Globus pallidus (tissue), 1 donor: Measurements from ENCODE around the gene ANKLE2.
"Not testable (repeated sequence)": the region's sequence is repeated elsewhere in the genome, so short reads cannot be mapped to it uniquely, and the experiment has no call there.

Experiments
- DNase-seq: peaks from one replicate; pipeline ENCODE4 v3.0.0-alpha.2; 2015; ENCODE audit warnings: low spot score

The ANKLE2 gene

DNA sequence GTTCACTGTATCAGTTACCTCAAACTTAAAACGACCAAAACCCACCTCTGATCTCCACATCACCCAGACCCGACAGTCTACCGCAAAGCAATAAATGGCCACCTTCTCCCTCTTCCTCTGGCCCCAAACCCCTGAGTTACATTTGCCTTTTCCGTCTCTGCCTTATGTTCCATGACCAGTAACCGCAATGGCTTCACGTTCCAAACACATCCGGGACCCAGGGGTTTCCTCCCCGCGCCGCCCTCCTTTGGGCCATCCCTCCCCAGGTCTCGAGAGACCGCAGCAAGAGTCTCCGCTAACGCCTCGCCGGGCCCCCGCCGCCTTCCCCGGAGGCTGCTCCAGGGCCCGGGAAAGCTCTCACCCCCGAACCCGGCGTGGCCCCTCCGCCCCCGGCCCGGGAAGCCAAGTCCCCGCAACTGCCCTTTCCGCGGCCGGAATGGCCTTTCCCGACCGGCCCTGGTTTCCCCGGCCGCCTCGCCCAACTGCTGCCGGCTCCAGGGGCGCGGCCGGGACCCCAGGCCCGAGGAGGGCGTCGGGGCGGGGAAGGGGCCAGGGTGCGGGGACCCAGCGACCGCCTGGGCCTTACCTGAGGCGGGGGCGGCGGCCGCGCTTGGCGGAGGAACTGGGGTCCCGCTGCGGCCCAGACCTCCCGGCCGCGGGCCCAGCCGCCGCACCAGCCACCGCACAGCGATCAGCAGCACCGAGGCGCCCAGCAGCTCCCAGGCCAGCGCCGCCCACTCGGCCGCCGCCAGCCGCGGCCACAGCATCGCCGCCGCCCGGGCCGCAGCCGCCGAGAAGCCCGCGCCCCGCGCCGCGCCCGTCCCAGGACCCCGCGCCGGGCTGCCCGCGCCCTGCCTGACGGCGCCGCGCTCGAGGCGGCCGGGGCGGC lies at the start of gene ANKLE2:
ANKLE2 (minus strand) TSS at position 801 of the 889 bp plus-strand sequence; CDS start at position 767, 34 bp downstream.
- DNase-seq, result no peak

DNA sequence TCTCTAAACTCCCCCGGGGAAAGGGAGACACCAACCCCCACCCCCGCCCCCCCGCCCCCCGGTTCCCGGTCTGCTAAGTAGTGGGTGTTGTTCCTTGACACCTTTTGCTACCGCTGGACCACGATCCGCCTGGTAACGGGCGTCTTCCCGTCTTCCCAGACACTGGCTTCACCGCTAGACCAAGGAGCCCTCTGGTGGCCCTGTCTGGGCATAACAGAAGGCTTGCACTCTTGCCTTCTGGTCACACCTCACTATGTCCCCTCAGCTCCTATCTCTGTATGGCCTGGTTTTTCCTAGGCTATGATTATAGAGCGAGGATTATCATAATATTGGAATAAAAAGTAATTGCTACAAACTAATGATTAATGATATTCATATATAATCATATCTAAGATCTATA lies 47.8 kb upstream of the ANKLE2 start:
- DNase-seq, result not testable (repeated sequence)

DNA sequence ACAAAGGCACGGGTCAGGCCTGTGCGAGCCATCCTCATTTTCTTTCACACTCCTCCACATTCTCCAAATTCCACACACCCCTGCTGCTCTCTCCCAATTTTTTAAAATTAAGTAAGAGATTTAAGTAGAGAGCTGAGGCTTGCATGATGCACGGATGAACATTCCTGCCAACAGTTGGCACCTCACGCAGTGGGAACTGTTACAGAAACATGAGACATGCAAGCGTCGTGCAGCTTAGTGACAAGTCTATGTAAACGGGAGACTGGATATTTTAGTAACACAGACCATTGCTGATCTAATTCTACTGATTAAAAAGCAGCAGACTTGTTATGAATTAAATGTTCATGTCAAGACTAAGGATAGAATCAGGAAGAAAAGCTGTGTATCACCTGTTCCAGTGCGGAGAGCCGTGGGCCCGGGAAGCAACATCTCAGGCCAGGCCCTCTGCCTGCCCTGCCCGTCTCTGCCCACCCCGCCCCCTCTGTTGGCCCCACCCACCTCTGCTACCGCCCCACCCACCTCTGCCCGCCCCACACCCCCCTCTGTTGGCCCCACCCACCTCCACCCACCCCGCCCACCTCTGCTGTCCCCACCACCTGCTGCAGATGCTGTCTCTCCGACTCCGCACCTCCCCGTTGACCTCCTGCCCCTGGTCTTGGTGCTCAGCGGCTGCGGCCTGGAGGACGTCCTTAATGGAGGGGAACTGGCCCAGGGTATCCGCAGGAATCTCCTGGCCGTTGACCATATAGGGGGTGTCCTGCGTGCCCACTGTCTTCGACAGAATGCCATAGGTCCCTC lies 45.9 kb upstream of the ANKLE2 start:
- DNase-seq, result no peak

DNA sequence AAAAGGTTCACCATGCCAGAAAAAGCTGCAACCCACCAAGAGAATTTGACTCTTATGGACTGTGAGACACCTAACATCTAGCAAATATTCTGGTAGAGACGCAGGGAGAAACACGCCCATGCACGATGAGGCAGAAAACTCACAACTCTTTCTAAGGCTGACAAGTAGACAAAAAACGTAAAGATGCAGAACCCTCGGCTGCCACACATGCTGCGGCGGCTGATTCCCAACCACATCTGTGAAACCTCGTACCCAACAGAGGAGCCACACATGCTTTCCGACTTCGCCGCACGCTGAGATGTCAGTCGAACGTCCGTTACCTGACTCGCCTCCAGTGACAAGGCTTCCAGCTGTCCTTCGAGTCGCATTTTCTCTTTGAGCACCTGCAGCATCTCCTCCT lies 45.2 kb upstream of the ANKLE2 start:
- DNase-seq, result no peak

DNA sequence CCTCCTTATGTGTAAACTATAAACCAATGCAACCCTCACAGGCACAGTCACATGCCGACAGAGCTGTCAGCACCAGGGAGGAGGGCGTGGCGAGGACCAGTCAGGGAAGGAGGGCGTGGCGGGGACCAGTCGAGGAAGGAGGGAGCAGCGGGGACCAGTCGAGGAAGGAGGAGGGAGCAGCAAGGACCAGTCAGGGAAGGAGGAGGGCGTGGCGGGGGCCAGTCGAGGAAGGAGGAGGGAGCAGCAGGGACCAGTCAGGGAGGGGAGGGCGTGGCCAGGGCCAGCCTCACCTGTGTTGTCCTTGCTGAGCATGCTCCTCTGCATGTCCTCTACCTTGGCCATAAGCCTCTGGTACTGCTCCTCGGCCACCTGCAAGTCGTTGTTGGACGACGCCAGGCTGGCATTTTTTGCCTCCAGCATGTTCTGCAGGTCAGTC lies 42.8 kb upstream of the ANKLE2 start:
- no peak for DNase-seq

GRCh38 chr12:132803888-132804287 lies 42.3 kb upstream of the ANKLE2 start:
- DNase-seq, result no peak

DNA sequence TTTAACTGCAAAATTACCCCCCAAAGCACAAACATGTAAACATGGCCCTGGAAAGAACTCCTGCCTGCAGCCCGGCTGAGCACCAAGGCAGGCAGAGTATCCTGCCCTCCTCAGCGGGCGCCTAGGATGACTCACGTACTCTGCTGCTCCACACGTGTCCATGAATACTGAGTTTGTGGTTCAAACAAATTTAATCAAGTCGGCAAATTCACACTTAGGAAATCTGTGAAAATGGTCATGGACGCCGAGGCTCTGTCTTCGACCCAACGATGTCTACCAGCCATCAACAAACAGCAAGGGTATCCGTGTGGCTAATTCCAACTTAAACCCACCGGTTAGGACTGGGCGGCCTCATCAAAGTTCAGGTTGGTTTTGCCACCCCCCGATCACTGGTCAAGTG lies 41.5 kb upstream of the ANKLE2 start:
- DNase-seq, result no peak

DNA sequence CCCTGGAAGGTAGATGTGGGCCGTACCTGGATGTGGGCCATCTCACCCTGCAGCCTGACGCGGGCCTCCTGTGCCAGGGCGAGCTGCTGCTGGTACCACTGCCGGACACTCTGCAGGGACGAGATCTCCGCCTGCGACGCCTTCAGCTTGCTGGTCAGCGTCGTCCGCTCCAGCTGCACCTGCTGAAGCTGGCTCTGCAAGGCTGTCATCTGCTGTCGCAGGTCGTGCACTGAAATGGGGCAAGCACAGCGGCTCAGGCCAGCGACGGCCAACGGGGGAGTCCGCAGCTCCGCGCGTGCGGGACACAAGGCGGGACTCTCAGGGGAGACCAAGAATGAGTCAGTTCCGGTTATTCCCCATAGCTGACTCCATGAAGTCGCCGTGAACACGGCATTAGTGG lies 40.1 kb upstream of the ANKLE2 start:
- DNase-seq, result no peak

- no peak for DNase-seq
These were observed 37.2 kb upstream of the ANKLE2 start for GRCh38 chr12:132798836-132799235.

DNA sequence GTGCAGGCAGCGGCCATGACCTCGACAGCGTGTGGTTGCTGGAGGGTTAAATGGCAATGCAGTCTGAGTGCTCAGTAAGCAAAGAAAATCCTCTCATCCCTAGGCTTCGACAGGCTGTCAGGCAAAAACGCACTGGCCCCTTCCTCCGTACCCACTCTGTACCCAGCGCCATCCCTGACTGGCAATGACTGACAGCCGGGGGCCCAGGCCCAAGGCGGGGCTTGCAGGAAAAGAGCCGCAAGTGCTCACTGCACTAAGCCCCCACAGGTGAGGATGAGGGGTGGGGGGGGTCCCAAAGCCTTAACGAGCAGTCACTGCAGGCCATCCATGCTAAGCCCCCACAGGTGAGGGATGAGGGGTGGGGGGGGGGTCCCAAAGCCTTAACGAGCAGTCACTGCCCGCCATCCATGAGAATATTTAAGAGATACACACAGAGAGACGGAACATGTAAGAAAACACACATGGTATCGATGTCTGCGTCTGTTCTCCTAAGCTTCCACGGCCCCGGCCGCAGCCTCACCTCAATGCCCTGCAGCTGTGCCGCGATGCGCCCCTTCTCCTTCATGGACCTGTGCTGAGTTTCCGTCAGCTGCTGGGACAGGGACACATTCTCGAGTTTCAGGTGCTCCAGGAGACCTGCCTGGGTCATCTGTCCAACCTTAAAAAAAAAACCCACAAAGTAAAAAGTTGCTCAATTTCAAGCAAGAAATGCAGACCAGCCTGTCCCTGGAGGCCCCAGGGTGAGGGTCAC lies 36.4 kb upstream of the ANKLE2 start:
- DNase-seq, result no peak

DNA sequence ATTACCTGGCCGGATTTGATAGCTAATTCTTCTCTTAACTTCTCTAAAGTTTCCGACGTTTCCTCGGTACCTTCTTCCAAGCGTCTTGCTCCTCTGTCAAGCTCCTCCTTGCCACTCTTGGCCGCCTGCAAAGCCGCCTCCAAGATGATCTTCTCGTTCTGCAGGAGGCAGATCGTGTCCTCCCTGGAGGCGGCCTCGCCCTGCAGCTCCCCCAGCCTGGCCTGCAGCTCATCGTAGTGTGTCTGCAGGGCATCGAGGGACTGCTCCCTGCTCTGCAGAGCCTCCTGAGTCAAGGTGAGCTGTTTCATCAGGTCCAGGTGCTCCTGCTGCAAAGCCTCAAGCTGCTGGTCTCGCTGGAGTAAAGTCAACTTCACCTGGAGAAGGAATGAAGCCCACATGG lies 34.2 kb upstream of the ANKLE2 start:
- no peak for DNase-seq

DNA sequence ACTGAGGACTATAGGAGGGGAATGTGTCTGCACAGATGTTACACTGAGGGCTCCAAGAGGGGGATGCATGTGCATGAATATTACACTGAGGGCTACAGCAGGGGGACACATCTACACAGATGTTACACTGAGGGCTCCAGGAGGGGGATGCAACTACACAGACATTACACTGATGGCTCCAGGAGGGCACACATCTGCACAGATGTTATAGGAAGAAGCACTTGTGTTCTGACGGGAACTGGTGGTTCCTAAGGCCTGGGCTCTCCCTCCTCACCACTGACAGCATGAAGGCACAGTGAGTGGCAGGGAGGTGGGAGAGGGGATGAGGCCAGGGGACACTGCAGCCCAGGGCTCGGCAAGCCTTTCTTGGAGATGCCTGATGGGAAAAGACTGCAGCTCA lies 30.3 kb upstream of the ANKLE2 start:
- DNase-seq, result not testable (repeated sequence)

DNA sequence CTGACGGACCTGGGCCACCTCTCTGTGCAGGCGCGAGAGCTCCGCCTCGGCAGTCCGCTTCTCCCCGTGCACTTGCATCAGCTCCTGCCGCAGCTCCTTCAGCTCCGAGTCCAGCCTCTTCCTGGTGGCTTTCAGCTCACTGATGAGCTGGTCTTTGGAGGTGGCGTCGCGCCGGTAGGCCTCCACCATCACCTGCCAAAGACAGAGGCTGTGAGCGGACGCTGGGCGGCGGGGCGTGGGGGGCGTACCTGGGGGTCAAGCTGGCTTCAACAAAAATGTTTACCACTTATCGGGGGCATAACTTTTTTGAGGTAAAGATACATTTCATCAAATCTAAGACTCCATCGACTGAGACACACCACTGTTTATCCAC lies 27.5 kb upstream of the ANKLE2 start:
- no peak for DNase-seq

GRCh38 chr12:132788375-132789098 lies 26.9 kb upstream of the ANKLE2 start:
- DNase-seq, result no peak

DNA sequence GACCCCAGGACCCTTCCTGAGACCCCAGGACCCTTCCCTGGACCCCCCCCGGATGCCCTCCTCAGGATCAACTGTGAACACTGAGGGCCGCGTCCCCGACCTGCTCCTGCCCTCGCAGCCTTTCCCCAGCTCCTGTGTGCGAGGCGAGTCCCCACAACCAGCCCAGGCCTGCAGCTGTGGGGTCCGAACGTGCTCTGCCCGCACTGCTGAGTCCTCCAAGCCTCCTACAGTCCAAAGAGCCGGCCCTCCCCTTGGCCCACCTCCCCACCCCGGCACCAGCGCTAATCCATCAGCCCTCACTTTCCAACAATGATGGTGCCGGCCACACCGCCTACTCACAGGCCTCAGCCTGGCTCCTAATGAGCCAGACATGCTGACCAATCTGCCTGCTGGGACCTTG lies 26.2 kb upstream of the ANKLE2 start:
- no peak for DNase-seq

DNA sequence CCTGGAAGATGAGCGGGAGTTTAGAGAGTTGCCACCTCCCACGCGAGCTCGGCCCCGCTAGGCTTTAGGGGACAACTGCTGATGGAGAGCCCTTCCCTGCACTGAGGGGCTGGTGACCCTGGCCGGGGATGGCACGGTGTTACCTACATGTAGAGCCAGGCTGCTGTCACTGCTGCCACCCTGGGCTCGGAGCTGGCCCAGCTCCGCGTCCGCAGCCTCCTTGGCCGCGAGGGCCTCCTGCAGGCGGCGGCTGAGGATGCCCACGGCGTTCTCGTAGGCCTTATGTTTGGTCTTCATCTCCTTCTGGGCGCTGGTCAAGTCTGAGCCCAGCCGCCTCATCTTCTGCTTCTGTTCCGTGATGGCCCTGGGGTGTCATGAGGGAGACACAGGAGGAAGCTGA lies 24.6 kb upstream of the ANKLE2 start:
- DNase-seq, result no peak

DNA sequence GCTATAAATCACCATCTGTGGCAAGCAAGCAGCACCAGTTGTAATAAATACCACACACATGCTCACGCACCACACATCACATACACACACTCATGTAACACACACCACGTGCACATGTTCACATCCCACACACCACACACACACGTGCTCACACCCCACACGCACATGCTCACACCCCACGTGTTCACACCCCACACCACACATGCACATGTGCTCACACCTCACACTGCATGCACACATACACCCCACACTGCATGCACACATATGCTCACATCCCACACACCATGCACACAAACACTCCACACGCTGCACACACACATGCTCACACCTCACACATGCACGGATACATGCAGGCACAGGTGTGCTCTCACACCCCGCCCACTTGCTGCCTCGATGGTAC lies 22.9 kb upstream of the ANKLE2 start:
- no peak for DNase-seq

GRCh38 chr12:132783917-132784531 lies 22.4 kb upstream of the ANKLE2 start:
- peak; percentile 58 for DNase-seq

DNA sequence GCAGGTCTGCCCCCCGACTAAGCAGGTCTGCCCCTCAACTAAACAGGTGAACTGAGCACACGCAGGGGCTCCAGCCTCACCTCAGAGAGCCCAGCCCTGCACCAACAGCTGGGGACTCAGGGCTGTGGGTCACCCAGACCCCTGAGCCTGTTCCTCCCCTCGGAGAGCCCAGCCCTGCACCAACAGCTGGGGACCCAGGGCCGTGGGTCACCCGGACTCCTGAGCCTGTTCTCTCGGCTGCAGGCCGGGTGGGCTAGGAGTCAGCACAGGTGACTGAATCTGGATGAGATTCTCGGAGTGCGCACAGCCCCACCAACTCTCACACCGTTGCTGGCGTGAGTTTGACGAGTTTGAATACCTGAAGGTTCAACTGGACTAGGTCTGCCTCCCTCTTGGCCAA lies 20.3 kb upstream of the ANKLE2 start:
- no peak for DNase-seq

DNA sequence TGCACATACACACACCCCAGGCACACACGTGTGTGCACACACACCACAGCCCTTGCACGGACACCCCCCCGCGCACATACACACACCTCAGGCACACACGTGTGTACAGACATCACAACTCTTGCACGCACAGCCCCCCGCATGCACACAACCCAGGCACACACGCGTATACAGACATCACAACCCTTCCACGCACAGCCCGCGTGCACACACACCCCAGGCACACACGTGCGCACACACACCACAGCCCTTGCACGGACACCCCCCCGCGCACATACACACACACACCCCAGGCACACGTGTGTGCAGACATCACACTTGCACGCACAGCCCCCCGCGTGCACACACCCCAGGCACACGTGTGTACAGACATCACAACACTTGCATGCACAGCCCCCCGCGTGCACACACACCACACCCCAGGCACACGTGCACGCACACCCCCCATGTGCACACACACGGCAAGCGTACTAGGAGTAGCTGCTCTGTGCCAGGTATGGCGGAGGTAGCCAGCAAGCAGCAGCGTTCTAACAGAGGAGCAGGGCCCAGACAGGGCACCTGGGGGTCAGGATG lies 18.2 kb upstream of the ANKLE2 start:
- DNase-seq, result no peak

- DNase-seq, result no peak
These were observed 16.0 kb upstream of the ANKLE2 start for GRCh38 chr12:132777614-132778013.
